Ishikawa (cell line): ENCODE data around the gene CX3CR1.

Source experiments
- CEBPB ChIP-seq: IDR thresholded peaks from 2 replicates; pipeline ENCODE4 v1.6.1; 2012
- CREB1 ChIP-seq: IDR thresholded peaks from 2 replicates; pipeline ENCODE4 v1.6.1; 2012; ENCODE audit warnings: low read depth
- EGR1 ChIP-seq: IDR thresholded peaks from 2 replicates; pipeline ENCODE4 v1.6.1; 2012
- EP300 ChIP-seq: IDR thresholded peaks from 2 replicates; pipeline ENCODE4 v1.6.1; 2012; ENCODE audit warnings: borderline replicate concordance
- FOXM1 ChIP-seq: IDR thresholded peaks from 2 replicates; pipeline ENCODE4 v1.6.1; 2012; ENCODE audit warnings: low read depth, borderline replicate concordance
- NFIC ChIP-seq: IDR thresholded peaks from 2 replicates; pipeline ENCODE4 v1.6.1; 2012
- RAD21 ChIP-seq: IDR thresholded peaks from 2 replicates; pipeline ENCODE4 v1.6.1; 2012; ENCODE audit warnings: low read depth
- TAF1 ChIP-seq: IDR thresholded peaks from 2 replicates; pipeline ENCODE4 v1.6.1; 2012; ENCODE audit warnings: low read depth, mild to moderate bottlenecking
- TCF12 ChIP-seq: IDR thresholded peaks from 2 replicates; pipeline ENCODE4 v1.6.1; 2012; ENCODE audit warnings: low read depth
- TEAD4 ChIP-seq: IDR thresholded peaks from 2 replicates; pipeline ENCODE4 v1.6.1; 2012
- YY1 ChIP-seq: IDR thresholded peaks from 2 replicates; pipeline ENCODE4 v1.6.1; 2012; ENCODE audit warnings: low read depth
- ZBTB7A ChIP-seq: IDR thresholded peaks from 2 replicates; pipeline ENCODE4 v1.6.1; 2012; ENCODE audit warnings: low read depth
- TF ChIP-seq, protein P1 (sequence below): IDR thresholded peaks from 2 replicates; pipeline ENCODE4 v1.6.1; 2012
- TF ChIP-seq, protein P2 (sequence below): IDR thresholded peaks from 2 replicates; pipeline ENCODE4 v1.6.1; 2012
- TF ChIP-seq, protein P3 (sequence below): IDR thresholded peaks from 2 replicates; pipeline ENCODE4 v1.6.1; 2012; ENCODE audit warnings: low read depth, mild to moderate bottlenecking

CX3CR1 gene

DNA sequence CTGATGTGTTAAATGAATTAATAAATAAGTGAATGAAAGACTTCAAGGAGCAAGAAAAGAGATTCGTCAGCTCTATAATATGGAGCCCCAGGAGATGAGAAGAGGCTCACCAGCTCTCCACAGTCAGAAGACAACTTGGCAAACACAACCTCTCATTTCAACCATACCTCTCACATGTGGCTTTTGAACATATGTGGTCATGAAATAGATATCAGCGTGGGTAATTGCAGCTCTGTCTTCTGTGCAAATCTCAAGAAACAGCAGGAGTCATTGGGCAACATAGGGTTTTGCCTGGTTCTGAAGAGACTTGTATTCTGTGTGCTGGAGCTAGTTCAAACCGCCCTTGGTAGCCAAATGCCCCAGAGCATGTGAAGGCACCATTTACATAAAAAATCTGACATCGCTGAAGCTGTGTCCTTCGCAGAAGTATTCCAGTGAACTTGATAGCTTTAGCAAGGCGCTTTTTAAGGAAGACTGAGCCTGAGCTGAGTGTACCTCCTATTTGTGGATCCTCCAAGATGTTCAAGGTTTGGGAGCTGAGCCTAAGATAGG, 8.4 kb downstream of the CX3CR1 start:
- TF ChIP-seq TCF12 = no peak
- TF ChIP-seq EP300 = no peak
- TF ChIP-seq, protein P1, sequence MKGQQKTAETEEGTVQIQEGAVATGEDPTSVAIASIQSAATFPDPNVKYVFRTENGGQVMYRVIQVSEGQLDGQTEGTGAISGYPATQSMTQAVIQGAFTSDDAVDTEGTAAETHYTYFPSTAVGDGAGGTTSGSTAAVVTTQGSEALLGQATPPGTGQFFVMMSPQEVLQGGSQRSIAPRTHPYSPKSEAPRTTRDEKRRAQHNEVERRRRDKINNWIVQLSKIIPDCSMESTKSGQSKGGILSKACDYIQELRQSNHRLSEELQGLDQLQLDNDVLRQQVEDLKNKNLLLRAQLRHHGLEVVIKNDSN = no peak
- TF ChIP-seq CEBPB = no peak
- TF ChIP-seq, protein P2, sequence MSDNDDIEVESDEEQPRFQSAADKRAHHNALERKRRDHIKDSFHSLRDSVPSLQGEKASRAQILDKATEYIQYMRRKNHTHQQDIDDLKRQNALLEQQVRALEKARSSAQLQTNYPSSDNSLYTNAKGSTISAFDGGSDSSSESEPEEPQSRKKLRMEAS = no peak
- TF ChIP-seq TAF1 = no peak
- no peak for TF ChIP-seq RAD21
- TF ChIP-seq, protein P3, sequence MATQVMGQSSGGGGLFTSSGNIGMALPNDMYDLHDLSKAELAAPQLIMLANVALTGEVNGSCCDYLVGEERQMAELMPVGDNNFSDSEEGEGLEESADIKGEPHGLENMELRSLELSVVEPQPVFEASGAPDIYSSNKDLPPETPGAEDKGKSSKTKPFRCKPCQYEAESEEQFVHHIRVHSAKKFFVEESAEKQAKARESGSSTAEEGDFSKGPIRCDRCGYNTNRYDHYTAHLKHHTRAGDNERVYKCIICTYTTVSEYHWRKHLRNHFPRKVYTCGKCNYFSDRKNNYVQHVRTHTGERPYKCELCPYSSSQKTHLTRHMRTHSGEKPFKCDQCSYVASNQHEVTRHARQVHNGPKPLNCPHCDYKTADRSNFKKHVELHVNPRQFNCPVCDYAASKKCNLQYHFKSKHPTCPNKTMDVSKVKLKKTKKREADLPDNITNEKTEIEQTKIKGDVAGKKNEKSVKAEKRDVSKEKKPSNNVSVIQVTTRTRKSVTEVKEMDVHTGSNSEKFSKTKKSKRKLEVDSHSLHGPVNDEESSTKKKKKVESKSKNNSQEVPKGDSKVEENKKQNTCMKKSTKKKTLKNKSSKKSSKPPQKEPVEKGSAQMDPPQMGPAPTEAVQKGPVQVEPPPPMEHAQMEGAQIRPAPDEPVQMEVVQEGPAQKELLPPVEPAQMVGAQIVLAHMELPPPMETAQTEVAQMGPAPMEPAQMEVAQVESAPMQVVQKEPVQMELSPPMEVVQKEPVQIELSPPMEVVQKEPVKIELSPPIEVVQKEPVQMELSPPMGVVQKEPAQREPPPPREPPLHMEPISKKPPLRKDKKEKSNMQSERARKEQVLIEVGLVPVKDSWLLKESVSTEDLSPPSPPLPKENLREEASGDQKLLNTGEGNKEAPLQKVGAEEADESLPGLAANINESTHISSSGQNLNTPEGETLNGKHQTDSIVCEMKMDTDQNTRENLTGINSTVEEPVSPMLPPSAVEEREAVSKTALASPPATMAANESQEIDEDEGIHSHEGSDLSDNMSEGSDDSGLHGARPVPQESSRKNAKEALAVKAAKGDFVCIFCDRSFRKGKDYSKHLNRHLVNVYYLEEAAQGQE = no peak
- no peak for TF ChIP-seq FOXM1
- TF ChIP-seq TEAD4 = no peak

DNA sequence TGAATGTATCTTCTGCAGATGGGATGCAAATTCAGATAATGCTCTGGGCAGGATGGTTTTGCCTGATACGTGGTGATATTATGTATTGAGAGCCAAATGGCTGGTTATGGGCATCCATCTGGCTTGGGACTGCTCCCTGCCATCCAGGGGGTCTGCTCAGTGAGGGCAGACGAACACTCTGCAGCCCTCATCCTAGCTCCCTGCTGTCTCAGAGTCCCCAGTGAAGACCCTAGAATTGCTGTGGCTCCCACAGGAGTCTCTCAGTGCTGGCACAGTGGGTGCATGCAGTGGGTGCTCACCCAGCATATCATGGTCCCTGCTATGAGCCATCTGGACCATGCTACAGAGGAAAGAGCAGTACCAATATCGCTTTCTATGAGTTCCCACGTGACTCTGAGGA, 10.3 kb downstream of the CX3CR1 start:
- TF ChIP-seq, protein P1 = no peak
- TF ChIP-seq, protein P2 = no peak
- TF ChIP-seq NFIC (no peak), EGR1 (no peak), TCF12 (no peak), FOXM1 (no peak), ZBTB7A (no peak), YY1 (no peak), TEAD4 (no peak), EP300 (no peak), CEBPB (no peak), CREB1 (no peak), RAD21 (no peak), TAF1 (no peak)
- TF ChIP-seq, protein P3 = no peak

DNA sequence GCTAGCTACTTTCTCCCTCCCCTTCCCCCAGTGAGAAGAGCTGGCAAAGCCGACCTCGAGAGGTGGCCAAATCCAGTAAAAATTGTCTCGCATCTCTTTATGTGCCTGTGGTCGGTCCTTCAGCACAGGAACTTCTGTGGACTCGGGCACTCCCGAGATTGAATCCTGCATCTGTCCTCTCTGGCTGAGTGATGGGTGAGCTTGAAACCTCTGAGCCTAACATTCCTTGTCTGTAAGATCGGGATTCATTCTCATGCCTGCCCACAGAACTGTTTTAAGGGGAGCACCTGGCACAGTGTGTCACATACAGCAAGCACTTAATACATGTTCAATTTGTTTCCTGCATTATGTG, 11.3 kb downstream of the CX3CR1 start:
- TF ChIP-seq FOXM1 (no peak), YY1 (no peak), TEAD4 (no peak), CEBPB (no peak), EP300 (no peak)
- TF ChIP-seq, protein P2 = no peak

DNA sequence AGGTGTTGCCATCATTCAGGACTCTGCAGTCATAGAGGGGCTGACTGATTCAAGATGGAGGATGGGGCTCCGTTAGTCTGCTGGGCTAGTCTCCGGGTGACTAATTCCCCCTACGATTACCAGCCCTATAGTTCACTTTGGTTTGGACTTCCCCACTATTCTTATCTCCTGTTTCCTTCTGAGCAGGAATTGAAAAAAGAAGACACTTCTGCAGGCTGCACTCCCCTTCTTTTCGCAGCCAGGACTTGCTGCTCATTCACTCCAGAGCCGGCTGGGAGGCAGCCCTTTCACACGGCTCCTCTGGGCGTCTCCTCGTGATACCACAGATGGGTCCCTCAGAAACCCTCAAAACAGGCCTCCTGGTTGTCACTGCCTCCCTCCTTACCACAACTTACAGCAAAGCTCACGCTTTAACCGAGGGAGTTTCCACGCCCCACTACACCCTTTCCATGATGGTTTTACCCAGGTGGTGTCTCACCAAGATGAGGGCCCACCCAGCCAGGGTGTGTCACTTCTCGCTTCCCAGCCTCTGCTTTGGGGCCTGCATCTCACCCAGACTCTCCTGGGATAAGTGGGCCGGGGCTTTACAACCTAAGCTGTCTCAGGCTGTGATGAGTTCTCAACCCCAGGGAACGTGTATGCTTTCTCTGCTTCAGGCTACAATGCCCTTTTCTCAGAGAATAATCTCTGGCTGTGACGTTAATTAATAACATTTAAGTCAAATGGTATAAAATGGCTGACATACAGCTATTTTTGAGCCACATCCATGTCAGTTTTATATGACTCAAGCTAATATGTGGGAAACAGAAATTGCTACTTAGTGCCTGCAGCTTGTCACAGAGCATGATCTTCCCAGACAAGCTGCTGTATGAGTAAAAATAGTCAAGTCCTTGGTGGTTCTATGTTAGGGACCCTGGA, 11.9 kb downstream of the CX3CR1 start:
- TF ChIP-seq, protein P2 = no peak
- TF ChIP-seq YY1 (no peak), TAF1 (no peak), TCF12 (no peak), FOXM1 (no peak), ZBTB7A (no peak), CREB1 (no peak), CEBPB (no peak), TEAD4 (no peak), NFIC (no peak), EGR1 (no peak), RAD21 (no peak), EP300 (no peak)
- TF ChIP-seq, protein P3 = no peak
- TF ChIP-seq, protein P1 = no peak
